Upper lobe of left lung (tissue), 4 donors: Measurements from ENCODE around the gene ITGB7.

Experiments used
- CTCF ChIP-seq, 6 experiments: fragments of 450-650 bp in 4 of 6; fragments of 200-600 bp in 2 of 6; sonication (generic) in 2 of 6; IDR thresholded peaks; one replicate each; pipeline ENCODE4 v1.5.1; 2016 to 2019; ENCODE audit warnings: antibody characterized with exemption in 6 of 6
- EP300 ChIP-seq, 4 donors: sonication (generic); formaldehyde crosslinking; IDR thresholded peaks; one replicate each; pipeline ENCODE4 v1.5.1; 2017; ENCODE audit warnings: antibody characterized with exemption in 4 of 4, control low read depth in 2 of 4
- POLR2A ChIP-seq, 4 donors: fragments of 450-650 bp; IDR thresholded peaks; one replicate each; pipeline ENCODE4 v1.5.1; 2016 to 2017; ENCODE audit warnings: antibody characterized with exemption in 4 of 4, mild to moderate bottlenecking in 2 of 4
- POLR2AphosphoS5 ChIP-seq, 2 donors: sonication (generic); formaldehyde crosslinking; IDR thresholded peaks; one replicate each; pipeline ENCODE4 v1.5.1; 2017; ENCODE audit warnings: antibody characterized with exemption in 2 of 2

GRCh38 chr12:53232646-53233461, 25.8 kb upstream of the ITGB7 start:
- TF ChIP-seq CTCF (IDR thresholded peaks at IDR 0.05) (peak in 1 of 6 experiments; percentile 15), POLR2A (IDR thresholded peaks at IDR 0.05) (peak in 1 of 4 donors; percentile 10), EP300 (IDR thresholded peaks at IDR 0.05) (no peak), POLR2AphosphoS5 (IDR thresholded peaks at IDR 0.05) (no peak)
